Keratinocyte (primary cell): Measurements from ENCODE around the gene TLCD2. TPM values are rescaled to one million over a fixed set of nuclear protein-coding genes. Genes with fewer than 3 reads are reported as not detected.

Experiments used
- DNase-seq: peaks from one replicate; pipeline ENCODE4 v3.0.0-alpha.2; 2011; ENCODE audit warnings: low read depth, missing footprints, low spot score
- FAIRE-seq: peaks from 2 replicates; lab custom pipeline; 2011; peaks lifted over from hg19 to GRCh38; lab: Jason Lieb, UNC
- H2AFZ ChIP-seq: 2 replicates; pipeline ENCODE4 v1.6.0; 2012; ENCODE audit warnings: low read length, control low read depth, inconsistent platforms; ENCODE audit not compliant: control insufficient read depth
- H3K27ac ChIP-seq: 2 replicates; pipeline ENCODE4 v1.5.1; 2011; ENCODE audit warnings: low read length; ENCODE audit not compliant: control insufficient read depth, insufficient read depth
- H3K27me3 ChIP-seq: 3 replicates; pipeline ENCODE4 v1.6.0; 2011; ENCODE audit warnings: low read length; ENCODE audit not compliant: control insufficient read depth, insufficient read depth; ENCODE audit errors: extremely low read depth
- H3K36me3 ChIP-seq, 2 experiments: 2 replicates in 1 of 2; 3 replicates in 1 of 2; pipeline ENCODE4 v1.5.1; 2011; ENCODE audit warnings: low read length in 2 of 2, mild to moderate bottlenecking in 1 of 2; ENCODE audit not compliant: control insufficient read depth in 2 of 2, insufficient read depth in 2 of 2; ENCODE audit errors: extremely low read depth in 1 of 2
- H3K4me1 ChIP-seq: 3 replicates; pipeline ENCODE4 v1.5.1; 2011; ENCODE audit warnings: low read length; ENCODE audit not compliant: control insufficient read depth, insufficient read depth; ENCODE audit errors: extremely low read depth
- H3K4me2 ChIP-seq: 3 replicates; pipeline ENCODE4 v1.6.0; 2011; ENCODE audit warnings: low read depth, low read length; ENCODE audit not compliant: control insufficient read depth, insufficient read depth; ENCODE audit errors: extremely low read depth
- H3K4me3 ChIP-seq, 3 experiments: fragments of 200-600 bp in 1 of 3; sonication (generic) in 1 of 3; 2 replicates in 2 of 3; 3 replicates in 1 of 3; pipeline ENCODE4 v1.5.1; 2011 to 2016; ENCODE audit warnings: low read length in 3 of 3, mild to moderate bottlenecking in 3 of 3, control low read depth in 2 of 3, inconsistent platforms in 1 of 3, low read depth in 1 of 3, mixed read lengths in 1 of 3, mixed run types in 1 of 3, moderate library complexity in 1 of 3; ENCODE audit not compliant: control insufficient read depth in 2 of 3, insufficient read depth in 2 of 3; ENCODE audit errors: extremely low read depth in 1 of 3
- H3K79me2 ChIP-seq: 2 replicates; pipeline ENCODE4 v1.6.0; 2012; ENCODE audit warnings: low read length; ENCODE audit not compliant: control insufficient read depth, insufficient read depth
- H3K9ac ChIP-seq: 3 replicates; pipeline ENCODE4 v1.6.0; 2011; ENCODE audit warnings: low read length; ENCODE audit not compliant: control insufficient read depth, insufficient read depth; ENCODE audit errors: extremely low read depth
- H3K9me1 ChIP-seq: 3 replicates; pipeline ENCODE4 v1.6.0; 2011; ENCODE audit warnings: low read length; ENCODE audit not compliant: control insufficient read depth, insufficient read depth; ENCODE audit errors: extremely low read depth
- H3K9me3 ChIP-seq: 2 replicates; pipeline ENCODE4 v1.5.1; 2012; ENCODE audit warnings: low read depth, low read length; ENCODE audit not compliant: control insufficient read depth
- H4K20me1 ChIP-seq: 3 replicates; pipeline ENCODE4 v1.6.0; 2011; ENCODE audit warnings: low read length; ENCODE audit not compliant: control insufficient read depth, insufficient read depth; ENCODE audit errors: extremely low read depth
- CTCF ChIP-seq, 3 experiments: IDR thresholded peaks in 1 of 3; conservative IDR thresholded peaks in 1 of 3; optimal IDR thresholded peaks in 1 of 3; 2 replicates in 2 of 3; 3 replicates in 1 of 3; pipeline versions ENCODE3 to v1.5.1; 2011; ENCODE audit warnings: low read length in 3 of 3, mild to moderate bottlenecking in 3 of 3, moderate library complexity in 2 of 3, control low read depth in 1 of 3, inconsistent platforms in 1 of 3; ENCODE audit not compliant: insufficient read depth in 2 of 3; ENCODE audit errors: extremely low read depth in 1 of 3
- EZH2 ChIP-seq: IDR thresholded peaks from one replicate; pipeline ENCODE4 v1.6.1; 2012; ENCODE audit warnings: inconsistent platforms, mild to moderate bottlenecking, low read length, moderate library complexity
- dilution Hi-C: fragments of 300-500 bp; cut with MboI; formaldehyde crosslinking; loops from one replicate; pipeline ENCODE4 v1.7.0; 2020; ENCODE audit warnings: low sequenced_read_pairs; ENCODE audit not compliant: extremely low pct_ligation_motif_present
- polyA plus RNA-seq, 5 experiments: library from polyadenylated mRNA; depleted of rRNA in 3 of 5; stranded (reverse) in 3 of 5; stranded (forward) in 1 of 5; unstranded in 1 of 5; fragments of >200 nt; gene quantifications; 1 replicate in 1 of 5; 2 replicates in 3 of 5; 3 replicates in 1 of 5; pipeline versions ENCODE4 v1.2.1 to v1.2.3, GENCODE V29; 2011 to 2012; ENCODE audit warnings: missing spikeins in 2 of 5, low read depth in 1 of 5, low replicate concordance in 1 of 5

TLCD2 gene
- polyA plus RNA-seq, 1 donor (not counting 4 experiments of a cell fraction or from before 2014, with no cell fraction given), result 0.75 TPM

DNA sequence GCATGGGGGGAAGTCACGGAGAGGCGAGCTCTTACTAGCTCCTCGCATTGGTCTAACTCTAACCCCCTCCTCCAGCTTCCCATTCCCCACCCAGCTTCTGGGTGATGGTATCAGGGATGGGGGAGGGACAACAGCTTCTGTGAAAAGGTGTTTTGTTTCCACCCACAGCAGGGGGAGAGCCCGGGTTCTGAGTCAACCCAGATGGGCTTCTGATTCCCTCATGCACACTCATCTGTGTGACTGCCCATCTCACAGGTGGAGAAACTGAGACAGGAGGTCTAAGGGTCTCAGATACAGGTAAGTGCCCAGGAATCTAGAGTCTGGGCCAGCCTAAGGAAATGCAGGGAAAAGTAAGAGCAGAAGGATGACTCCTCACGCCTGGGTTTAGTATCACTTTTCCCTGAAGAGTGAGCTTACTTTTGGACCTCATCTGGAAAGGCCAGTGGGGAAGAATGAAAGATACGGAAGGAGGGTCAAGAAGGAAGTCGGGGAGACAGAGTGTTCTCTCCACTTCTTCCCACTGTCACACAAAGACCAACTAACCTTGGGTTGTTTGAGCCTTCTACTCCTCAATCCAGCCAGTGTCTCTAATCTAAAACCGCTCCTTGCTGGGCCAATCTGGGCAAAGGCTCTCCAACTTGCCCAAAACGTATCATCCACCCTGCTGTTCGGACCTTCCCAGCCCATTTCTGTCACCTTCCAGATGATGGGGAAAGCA, 3.1 kb upstream of the TLCD2 start:
- FAIRE-seq, result no peak

GRCh38 chr17:1712271-1712670, 2.1 kb upstream of the TLCD2 start:
- Histone ChIP-seq H3K79me2 (peaks cover 36% of the 10 kb centered on the region), H3K27ac (no peak overlapping the region), H3K9me1 (no peaks in the 10 kb centered on the region), H3K27me3 (no peaks in the 10 kb centered on the region), H3K9ac (no peak overlapping the region), H2AFZ (no peak overlapping the region), H4K20me1 (peaks cover 32% of the 10 kb centered on the region), H3K4me2 (peak overlapping the region; percentile 13), H3K9me3 (no peaks in the 10 kb centered on the region), H3K36me3 (peaks cover 23 to 25% of the 10 kb centered on the region in 2 experiments), H3K4me1 (peaks cover 32% of the 10 kb centered on the region), H3K4me3 (peak overlapping the region in 1 of 3 experiments; percentile 5)
- no peak for DNase-seq
- no peak for FAIRE-seq
- dilution Hi-C loops, result no loop called here
- TF ChIP-seq CTCF (optimal IDR thresholded peaks at IDR 0.05 in 1 of 3, IDR thresholded peaks at IDR 0.05 in 1 of 3, conservative IDR thresholded peaks at IDR 0.05 in 1 of 3; ENCODE audit: extremely low read depth in 1 of 3, insufficient read depth in 2 of 3, low read length in 3 of 3) (no peak), EZH2 (no peak)

More for the DNA sequence above, 3.1 kb upstream of the TLCD2 start:
- no peak for DNase-seq
- no peaks in the 10 kb centered on the region for H3K9me1 ChIP-seq
- TF ChIP-seq CTCF (optimal IDR thresholded peaks at IDR 0.05 in 1 of 3, IDR thresholded peaks at IDR 0.05 in 1 of 3, conservative IDR thresholded peaks at IDR 0.05 in 1 of 3; ENCODE audit: extremely low read depth in 1 of 3, insufficient read depth in 2 of 3, low read length in 3 of 3), result no peak
- TF ChIP-seq EZH2, result no peak
- peak overlapping the region; percentile 86 for H3K9ac ChIP-seq
- peak overlapping the region; percentile 85 for H3K4me2 ChIP-seq
- peaks cover 22 to 25% of the 10 kb centered on the region in 2 experiments for H3K36me3 ChIP-seq
- no peaks in the 10 kb centered on the region for H3K27me3 ChIP-seq
- H2AFZ ChIP-seq, result no peak overlapping the region
- dilution Hi-C loops, result no loop called here
- H3K4me3 ChIP-seq, result peak overlapping the region; percentile 79 to 96 (median 81)
- H3K4me1 ChIP-seq, result peaks cover 38% of the 10 kb centered on the region
- no peaks in the 10 kb centered on the region for H3K9me3 ChIP-seq
- H3K79me2 ChIP-seq, result peaks cover 36% of the 10 kb centered on the region
- peaks cover 32% of the 10 kb centered on the region for H4K20me1 ChIP-seq
- H3K27ac ChIP-seq, result no peak overlapping the region
